Lung microvascular endothelial cell (primary cell): Measurements from ENCODE around the gene CASKIN2. TPM values are rescaled to one million over a fixed set of nuclear protein-coding genes. Genes with fewer than 3 reads are reported as not detected.

Experiments used
- DNase-seq, 2 donors: peaks; one replicate each; pipeline versions ENCODE4 v3.0.0 to v3.0.0-alpha.2; 2010; ENCODE audit warnings: low read depth in 2 of 2
- total RNA-seq: library from RNA; depleted of rRNA; stranded (reverse); fragments of >200 nt; gene quantifications from 2 replicates; pipeline ENCODE4 v1.2.1, GENCODE V29; 2014

CASKIN2 gene
- total RNA-seq, 1 donor from 2014 or later, result 11.5 TPM

DNA sequence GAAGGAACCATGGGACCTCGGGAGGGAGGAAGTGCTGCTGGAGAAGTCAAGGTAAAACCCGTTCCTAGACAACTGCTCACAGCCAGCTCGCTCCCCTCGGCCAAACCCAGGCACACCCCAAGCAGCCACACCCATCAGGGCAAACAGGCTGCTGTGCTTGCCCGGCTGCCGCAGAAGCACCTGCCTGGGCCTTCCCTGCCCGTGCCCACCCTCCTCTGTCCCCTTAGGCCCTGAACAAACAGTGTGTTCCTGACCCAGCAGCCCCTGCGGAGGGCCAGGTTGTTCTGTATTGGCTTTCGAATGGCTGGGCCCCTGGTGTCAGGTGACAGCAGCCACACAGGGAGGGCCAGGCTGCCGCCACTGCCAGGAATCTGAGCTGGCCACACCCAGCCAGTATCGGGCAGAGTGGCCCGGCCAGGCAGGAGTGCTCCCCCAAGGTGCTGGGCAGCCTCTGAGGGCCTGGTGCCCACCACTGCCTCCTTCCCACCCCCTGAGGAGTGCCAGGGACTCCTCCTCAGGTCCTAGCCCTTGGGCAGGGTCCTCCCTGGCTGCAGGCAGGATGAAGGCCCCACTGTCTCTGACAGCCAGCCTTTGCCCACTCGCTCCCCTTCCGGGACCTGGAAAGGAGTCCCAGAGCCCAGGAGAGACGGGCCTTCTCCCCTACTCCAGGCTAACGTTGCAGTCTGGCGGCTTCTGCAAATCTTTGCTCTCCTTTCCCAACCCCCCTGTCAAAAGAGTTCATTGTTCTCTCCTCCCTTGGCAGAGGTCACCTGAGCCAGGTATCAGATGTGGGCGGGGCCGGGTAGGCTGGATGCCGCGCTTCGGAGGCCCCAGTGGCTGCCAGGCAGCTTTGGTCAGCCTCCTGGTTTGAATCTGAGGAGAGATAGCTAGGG lies 34.2 kb upstream of the CASKIN2 start:
- no peak for DNase-seq

DNA sequence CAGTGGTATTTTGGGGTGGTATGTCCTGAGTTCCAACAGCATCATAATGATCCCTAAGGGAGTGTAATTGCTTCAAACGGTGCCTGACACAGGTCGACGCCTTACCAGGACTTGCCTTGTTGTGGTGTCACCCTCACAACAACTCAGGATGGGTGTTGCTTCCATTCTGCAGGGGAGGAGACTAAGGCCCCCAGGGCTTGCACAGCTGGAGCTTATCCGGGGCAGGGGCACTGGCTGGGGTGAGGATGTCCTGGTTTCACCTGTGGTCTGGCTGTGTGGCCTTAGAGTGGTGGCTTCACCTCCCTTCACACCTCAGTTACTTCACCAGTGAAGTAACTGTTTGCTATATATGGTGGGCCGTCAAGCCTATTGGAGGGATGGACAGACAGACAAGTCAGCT lies 33.5 kb upstream of the CASKIN2 start:
- no peak for DNase-seq

GRCh38 chr17:75547091-75547490 lies 31.8 kb upstream of the CASKIN2 start:
- DNase-seq, result no peak

GRCh38 chr17:75546181-75546580 lies 30.8 kb upstream of the CASKIN2 start:
- no peak for DNase-seq

- no peak for DNase-seq
Measured at GRCh38 chr17:75544250-75544649, 28.9 kb upstream of the CASKIN2 start.

GRCh38 chr17:75542728-75543336 lies 27.5 kb upstream of the CASKIN2 start:
- DNase-seq, result no peak

- DNase-seq, result no peak
Measured at GRCh38 chr17:75542229-75542628, 26.9 kb upstream of the CASKIN2 start.

DNA sequence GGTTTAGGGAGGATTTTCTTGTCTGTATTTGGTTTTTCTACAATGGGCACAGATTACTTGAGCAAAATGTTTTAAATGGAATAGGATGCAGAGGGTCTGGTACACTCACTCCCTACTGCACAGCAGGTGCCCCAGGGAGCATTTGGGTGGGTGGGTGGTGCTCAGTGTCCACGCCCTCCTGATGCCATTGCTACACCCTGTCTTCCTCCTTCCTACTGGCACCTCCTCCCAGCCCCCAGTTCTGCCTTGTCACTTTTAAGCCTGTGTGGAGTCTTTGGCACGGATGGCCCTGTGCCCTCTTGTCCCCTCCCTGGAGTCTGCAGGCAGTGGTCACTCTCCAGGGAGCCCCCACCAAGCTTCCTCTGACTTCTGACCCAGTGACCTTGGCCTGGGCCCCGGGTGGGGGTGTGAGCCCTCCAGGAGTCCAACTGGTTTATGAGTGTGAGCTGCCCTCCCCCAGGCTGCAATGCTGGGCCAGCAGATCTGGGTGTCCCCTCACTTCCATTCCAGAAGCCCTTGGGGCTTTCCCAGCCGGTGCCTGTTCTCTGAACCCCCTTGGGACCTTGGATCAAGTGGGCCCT lies 25.7 kb upstream of the CASKIN2 start:
- DNase-seq, result no peak

GRCh38 chr17:75539967-75540729 lies 24.8 kb upstream of the CASKIN2 start:
- no peak for DNase-seq

GRCh38 chr17:75536366-75536765 lies 21.0 kb upstream of the CASKIN2 start:
- no peak for DNase-seq

DNA sequence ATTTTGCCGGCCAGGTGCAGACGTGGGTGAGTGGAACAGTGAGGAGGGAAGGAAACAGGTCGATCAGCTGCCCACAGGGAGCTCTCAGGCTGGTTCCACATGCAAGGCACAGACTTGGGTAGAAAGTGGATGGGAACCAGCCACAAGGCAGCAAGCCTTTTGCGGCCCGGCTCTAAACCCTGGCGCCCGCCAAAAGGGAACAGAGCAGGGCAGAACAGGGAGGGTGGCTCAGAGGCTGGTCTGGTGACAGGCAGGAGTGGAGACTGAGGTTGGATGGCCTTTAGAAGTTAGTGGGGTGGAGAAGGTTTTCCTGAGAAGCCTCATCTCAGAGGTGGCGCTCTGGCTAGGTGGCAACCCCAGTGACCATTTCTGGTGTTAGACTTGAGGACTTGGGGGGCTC lies 20.5 kb upstream of the CASKIN2 start:
- no peak for DNase-seq

DNA sequence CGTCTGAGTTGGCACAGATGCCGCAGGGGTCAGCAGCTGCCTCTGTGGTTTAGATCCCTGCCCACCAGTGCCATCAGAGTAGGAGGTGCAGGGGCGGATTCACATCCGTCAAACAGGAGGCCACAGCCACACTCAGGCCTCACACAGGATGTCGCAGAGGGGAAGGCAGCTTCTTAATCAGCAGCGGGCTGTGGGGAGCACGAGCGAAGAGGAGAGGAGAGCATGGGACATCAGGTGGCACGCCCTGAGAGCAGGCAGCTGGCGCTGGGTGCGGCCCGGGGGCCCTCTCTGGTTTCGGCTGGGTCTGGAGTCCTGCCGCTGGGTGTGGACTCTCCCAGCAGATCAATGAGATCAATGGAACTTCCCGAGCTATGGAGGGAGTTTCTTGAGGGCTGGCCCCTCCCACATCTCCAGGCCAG lies 19.8 kb upstream of the CASKIN2 start:
- DNase-seq, result no peak

GRCh38 chr17:75531721-75532072 lies 16.4 kb upstream of the CASKIN2 start:
- DNase-seq, result no peak

GRCh38 chr17:75530837-75531720 lies 15.7 kb upstream of the CASKIN2 start:
- no peak for DNase-seq

- DNase-seq, result no peak
Measured at GRCh38 chr17:75526555-75527270, 11.4 kb upstream of the CASKIN2 start.

DNA sequence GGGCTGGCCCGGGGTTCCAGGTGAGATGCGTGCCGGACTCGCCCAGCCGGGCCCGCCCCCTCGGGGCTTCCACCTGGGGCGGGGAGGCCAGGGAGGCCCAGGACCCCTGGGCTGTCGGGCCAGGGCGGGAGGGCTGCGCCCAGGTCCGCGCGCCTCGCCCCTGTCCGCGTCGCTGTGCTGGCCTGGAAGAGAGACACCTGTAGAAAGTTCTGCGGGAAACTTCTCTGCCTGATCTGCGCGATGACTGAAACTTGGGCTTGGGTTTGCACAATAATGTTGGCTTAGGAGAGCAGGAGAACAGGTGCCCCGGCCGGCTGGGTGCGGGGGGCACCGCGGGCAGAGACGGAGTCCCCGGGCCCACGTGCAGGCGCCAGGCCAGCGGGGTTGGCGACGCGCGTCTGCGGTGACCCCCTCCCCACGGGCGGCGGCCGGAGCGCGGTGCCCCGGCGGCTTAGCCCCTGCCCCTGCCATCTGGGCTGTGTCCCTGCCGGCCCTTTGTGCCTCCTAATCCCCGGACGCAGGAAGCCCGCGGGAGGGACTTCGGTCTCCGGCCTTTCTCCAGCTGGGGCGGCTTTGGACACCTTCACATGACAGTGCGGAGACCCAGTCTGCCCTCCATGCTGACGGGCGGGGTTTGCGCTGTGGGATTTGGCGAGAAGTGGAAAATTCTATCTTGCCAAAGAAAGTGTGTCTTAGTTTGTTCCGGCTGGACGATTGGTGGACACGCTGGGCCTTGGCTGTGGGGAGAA lies 10.6 kb upstream of the CASKIN2 start:
- no peak for DNase-seq

DNA sequence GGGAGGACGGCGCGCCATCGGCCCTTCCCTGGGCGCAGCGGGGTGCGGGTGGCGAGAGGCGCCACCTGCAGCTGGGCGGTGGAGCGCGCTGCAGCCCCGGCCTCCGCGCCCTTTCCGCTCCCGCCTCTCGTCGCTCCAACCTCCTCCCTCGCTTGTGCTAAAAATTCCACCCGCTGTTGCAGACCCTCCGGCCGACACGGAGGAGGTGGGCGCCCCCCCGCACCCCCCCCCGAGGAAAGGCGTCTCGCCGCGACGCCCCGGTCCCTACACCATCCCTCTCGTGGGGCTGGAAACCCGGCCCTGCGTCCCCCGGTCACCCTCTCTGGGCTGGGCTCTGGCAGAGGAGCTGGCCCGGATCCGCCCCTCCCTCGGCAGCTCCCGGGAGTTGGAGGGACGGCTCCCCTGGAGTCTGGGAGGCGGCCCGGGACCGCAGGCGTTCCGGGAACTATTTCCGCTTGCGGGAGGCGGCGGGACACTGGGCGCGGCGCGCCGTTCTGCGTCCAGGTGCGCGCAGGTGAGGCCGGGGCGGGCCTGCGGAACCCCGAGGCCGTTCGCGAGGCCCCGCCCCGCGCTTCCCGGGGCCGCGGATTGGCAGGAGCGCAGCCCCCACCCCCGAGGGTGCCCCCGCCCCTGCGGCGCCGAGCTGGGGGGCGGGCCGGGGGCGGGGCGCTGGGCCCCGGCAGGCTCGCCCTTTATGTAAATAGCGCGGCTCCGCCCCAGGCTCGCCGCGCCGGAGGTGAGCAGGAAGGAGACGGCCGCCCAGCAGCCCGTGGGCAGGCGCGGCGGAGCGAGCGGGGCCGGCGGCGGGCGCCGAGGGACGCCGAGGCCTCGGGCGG lies 9.9 kb upstream of the CASKIN2 start, which contains the start of gene LLGL2:
Gene LLGL2, plus strand, starts transcription at position 728 of the 836 bp plus-strand sequence. CDS start 17,730 bp downstream, outside the sequence.
- DNase-seq, result peak in 1 of 2 donors; percentile 72

- DNase-seq, result no peak
Measured at GRCh38 chr17:75524269-75524969, 9.1 kb upstream of the CASKIN2 start.
